PFSK-1 (cell line): ENCODE measurements around the gene CTAGE9.

Experiments used
- FOXP2 ChIP-seq: optimal IDR thresholded peaks from 2 replicates; pipeline ENCODE3; 2011; ENCODE audit warnings: borderline replicate concordance, control low read depth, inconsistent platforms; ENCODE audit not compliant: insufficient read depth; ENCODE audit errors: extremely low read length, extremely low read depth
- POLR2AphosphoS5 ChIP-seq: IDR thresholded peaks from 2 replicates; pipeline ENCODE4 v1.6.1; 2012; ENCODE audit warnings: low read depth, mild to moderate bottlenecking, control low read depth, low read length, moderate library complexity
- REST ChIP-seq, 2 experiments: IDR thresholded peaks; 2 replicates each; pipeline versions ENCODE4 v1.6.1 to v1.8.0; 2011 to 2012; ENCODE audit warnings: low read depth in 2 of 2, low read length in 2 of 2, control low read depth in 1 of 2, inconsistent platforms in 1 of 2, mild to moderate bottlenecking in 1 of 2, moderate library complexity in 1 of 2; ENCODE audit not compliant: insufficient read depth in 1 of 2
- SIN3A ChIP-seq: IDR thresholded peaks from 2 replicates; pipeline ENCODE4 v1.6.1; 2012; ENCODE audit warnings: mild to moderate bottlenecking, low read length, moderate library complexity, borderline replicate concordance; ENCODE audit not compliant: insufficient read depth
- TAF1 ChIP-seq: IDR thresholded peaks from 2 replicates; pipeline ENCODE4 v1.6.1; 2012; ENCODE audit warnings: low read length, control low read depth, borderline replicate concordance; ENCODE audit not compliant: insufficient read depth

- TF ChIP-seq TAF1: no peak
- no peak for TF ChIP-seq POLR2AphosphoS5
- TF ChIP-seq SIN3A: no peak
- TF ChIP-seq REST (IDR thresholded peaks at IDR 0.05; ENCODE audit: insufficient read depth in 1 of 2, low read depth in 2 of 2, low read length in 2 of 2): no peak
- TF ChIP-seq FOXP2: no peak
Measured at GRCh38 chr6:131680868-131681267, 29.9 kb downstream of the CTAGE9 start.
